Calu3 (cell line): ENCODE data around the gene PLA2G2C. TPM values are rescaled to one million over a fixed set of nuclear protein-coding genes. Genes with fewer than 3 reads are reported as not detected.

Experiments
- BruUV-seq: library from RNA; stranded (reverse); fragments of 400-500 nt; replicated peaks from 2 replicates; lab custom pipeline; 2021; lab: Mats Ljungman, UMichigan
- CTCF ChIA-PET: fragments of 300-600 bp; sonication (Branson Sonifier 250); formaldehyde crosslinking; loops from one replicate; lab custom pipeline; 2022; ENCODE audit warnings: antibody characterized with exemption; lab: Charles Lee
- DNase-seq: peaks from one replicate; pipeline ENCODE4 v3.0.0; 2022
- H3K27ac Mint-ChIP-seq: one replicate; pipeline ENCODE4 v1.8.0; 2022; ENCODE audit warnings: mixed read lengths; ENCODE audit not compliant: unreplicated experiment
- H3K27me3 Mint-ChIP-seq: one replicate; pipeline ENCODE4 v1.8.0; 2022; ENCODE audit warnings: mixed read lengths; ENCODE audit not compliant: unreplicated experiment
- H3K36me3 Mint-ChIP-seq: one replicate; pipeline ENCODE4 v1.8.0; 2022; ENCODE audit warnings: mild to moderate bottlenecking, moderate library complexity, mixed read lengths; ENCODE audit not compliant: insufficient read depth, unreplicated experiment
- H3K4me1 Mint-ChIP-seq: one replicate; pipeline ENCODE4 v1.8.0; 2022; ENCODE audit warnings: mild to moderate bottlenecking, low read depth, mixed read lengths; ENCODE audit not compliant: unreplicated experiment
- H3K4me3 Mint-ChIP-seq: one replicate; pipeline ENCODE4 v1.8.0; 2022; ENCODE audit warnings: mild to moderate bottlenecking, low read depth, moderate library complexity, mixed read lengths; ENCODE audit not compliant: unreplicated experiment
- H3K9me3 Mint-ChIP-seq: one replicate; pipeline ENCODE4 v1.8.0; 2022; ENCODE audit warnings: low read depth, mixed read lengths; ENCODE audit not compliant: unreplicated experiment
- intact Hi-C: fragments of 100-400 bp; cut with micrococcal nuclease; formaldehyde crosslinking; loops from one replicate; pipeline ENCODE4 v1.10.0; 2022; ENCODE audit not compliant: unreplicated experiment
- total RNA-seq: library from RNA; stranded (reverse); gene quantifications from 2 replicates; pipeline ENCODE4 v1.2.3, GENCODE V29; 2022
- TF ChIP-seq, protein P1 (sequence below): fragments of 200-600 bp; IDR thresholded peaks from one replicate; pipeline ENCODE4 v1.8.0; 2022; ENCODE audit warnings: antibody characterized with exemption; ENCODE audit not compliant: unreplicated experiment

Gene PLA2G2C
- total RNA-seq, 1 experiment from 2014 or later: not detected

DNA sequence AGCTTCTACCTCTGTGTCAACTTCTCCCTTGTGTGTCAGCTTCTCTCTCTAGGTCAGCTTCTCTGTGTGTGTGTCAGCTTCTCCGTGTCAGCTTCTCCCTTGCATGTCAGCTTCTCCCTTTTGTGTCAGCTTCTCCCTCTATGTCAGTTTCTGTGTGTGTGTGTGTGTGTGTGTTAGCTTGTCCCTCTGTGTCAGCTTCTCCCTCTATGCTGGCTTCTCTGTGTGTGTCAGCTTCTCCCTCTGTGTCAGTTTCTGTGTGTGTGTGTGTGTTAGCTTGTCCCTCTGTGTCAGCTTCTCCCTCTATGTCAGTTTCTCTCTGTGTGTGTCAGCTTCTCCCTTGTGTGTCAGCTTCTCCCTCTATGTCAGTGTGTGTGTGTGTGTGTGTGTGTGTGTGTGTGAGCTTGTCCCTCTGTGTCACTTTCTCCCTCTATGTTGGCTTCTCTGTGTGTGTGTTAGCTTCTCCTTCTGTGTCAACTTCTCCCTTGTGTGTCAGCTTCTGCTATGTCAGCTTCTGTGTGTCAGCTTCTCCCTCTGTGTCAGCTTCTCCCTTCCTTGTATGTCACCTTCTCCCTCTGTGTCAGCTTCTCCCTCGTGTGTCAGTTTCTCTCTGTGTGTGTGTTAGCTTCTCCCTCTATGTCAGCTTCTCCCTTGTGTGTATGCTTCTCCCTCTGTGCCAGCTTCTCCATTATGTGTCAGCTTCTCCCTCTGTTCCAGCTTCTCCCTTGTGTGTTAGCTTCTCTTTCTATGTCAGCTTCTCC is 6.8 kb downstream of the PLA2G2C start:
- H3K36me3 Mint-ChIP-seq: peaks cover 4% of the 10 kb centered on the region
- no peak overlapping the region for H3K27ac Mint-ChIP-seq
- H3K4me1 Mint-ChIP-seq: no peaks in the 10 kb centered on the region
- BruUV-seq: no TSS peak
- DNase-seq: no peak
- H3K9me3 Mint-ChIP-seq: no peaks in the 10 kb centered on the region
- intact Hi-C loops: no loop called here
- TF ChIP-seq, protein P1, sequence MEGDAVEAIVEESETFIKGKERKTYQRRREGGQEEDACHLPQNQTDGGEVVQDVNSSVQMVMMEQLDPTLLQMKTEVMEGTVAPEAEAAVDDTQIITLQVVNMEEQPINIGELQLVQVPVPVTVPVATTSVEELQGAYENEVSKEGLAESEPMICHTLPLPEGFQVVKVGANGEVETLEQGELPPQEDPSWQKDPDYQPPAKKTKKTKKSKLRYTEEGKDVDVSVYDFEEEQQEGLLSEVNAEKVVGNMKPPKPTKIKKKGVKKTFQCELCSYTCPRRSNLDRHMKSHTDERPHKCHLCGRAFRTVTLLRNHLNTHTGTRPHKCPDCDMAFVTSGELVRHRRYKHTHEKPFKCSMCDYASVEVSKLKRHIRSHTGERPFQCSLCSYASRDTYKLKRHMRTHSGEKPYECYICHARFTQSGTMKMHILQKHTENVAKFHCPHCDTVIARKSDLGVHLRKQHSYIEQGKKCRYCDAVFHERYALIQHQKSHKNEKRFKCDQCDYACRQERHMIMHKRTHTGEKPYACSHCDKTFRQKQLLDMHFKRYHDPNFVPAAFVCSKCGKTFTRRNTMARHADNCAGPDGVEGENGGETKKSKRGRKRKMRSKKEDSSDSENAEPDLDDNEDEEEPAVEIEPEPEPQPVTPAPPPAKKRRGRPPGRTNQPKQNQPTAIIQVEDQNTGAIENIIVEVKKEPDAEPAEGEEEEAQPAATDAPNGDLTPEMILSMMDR: no peak
- CTCF ChIA-PET: interaction anchor here (0.7 to 1.4 kb wide), 3 partner anchors 15 to 26 kb away, joined by 3 read pairs; no protein-coding TSS in a partner anchor
- peaks cover 28% of the 10 kb centered on the region for H3K27me3 Mint-ChIP-seq
- no peak overlapping the region for H3K4me3 Mint-ChIP-seq

DNA sequence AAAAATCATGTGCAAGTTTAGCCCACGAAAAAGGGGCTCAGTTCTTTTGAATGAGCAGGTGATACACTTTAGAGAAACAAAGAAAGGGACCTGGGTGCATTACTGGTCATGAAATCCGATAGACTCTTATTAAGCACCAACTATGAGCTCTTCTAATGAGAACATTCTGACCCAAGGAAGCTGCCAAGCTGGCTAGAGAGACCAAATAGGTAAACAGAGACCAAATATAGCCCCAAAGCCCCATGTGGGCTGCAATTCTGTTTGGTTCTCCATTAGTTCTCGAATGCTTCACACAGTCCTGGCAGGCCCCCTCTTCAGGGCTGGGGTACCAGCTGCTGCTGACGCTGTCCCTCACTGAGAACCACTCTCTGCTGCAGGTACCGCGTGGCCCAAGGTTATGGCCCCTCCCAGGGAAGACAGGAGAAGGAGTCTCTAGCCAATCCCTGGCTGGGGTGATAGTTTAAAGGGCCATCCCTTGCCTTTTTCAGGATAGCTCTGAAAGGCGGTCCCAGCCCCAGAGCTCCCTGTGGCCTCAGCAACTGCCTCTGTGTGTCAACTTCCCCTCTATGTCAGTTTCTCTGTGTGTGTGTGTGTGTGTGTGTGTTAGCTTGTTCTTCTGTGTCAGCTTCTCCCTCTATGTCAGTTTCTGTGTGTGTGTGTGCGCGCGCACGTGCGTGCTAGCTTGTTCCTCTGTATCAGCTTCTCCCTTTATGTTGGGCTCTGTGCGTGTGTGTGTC is 7.5 kb downstream of the PLA2G2C start:
- BruUV-seq: no TSS peak
- Mint-ChIP-seq H3K36me3 (no peaks in the 10 kb centered on the region), H3K4me3 (no peak overlapping the region), H3K4me1 (no peaks in the 10 kb centered on the region), H3K27ac (no peak overlapping the region), H3K27me3 (peaks cover 21% of the 10 kb centered on the region), H3K9me3 (no peaks in the 10 kb centered on the region)
- intact Hi-C loops: no loop called here
- CTCF ChIA-PET: interaction anchor here (0.7 to 1.4 kb wide), 2 partner anchors 15 to 25 kb away, joined by 3 read pairs; no protein-coding TSS in a partner anchor
- TF ChIP-seq, protein P1: no peak
- DNase-seq: no peak

DNA sequence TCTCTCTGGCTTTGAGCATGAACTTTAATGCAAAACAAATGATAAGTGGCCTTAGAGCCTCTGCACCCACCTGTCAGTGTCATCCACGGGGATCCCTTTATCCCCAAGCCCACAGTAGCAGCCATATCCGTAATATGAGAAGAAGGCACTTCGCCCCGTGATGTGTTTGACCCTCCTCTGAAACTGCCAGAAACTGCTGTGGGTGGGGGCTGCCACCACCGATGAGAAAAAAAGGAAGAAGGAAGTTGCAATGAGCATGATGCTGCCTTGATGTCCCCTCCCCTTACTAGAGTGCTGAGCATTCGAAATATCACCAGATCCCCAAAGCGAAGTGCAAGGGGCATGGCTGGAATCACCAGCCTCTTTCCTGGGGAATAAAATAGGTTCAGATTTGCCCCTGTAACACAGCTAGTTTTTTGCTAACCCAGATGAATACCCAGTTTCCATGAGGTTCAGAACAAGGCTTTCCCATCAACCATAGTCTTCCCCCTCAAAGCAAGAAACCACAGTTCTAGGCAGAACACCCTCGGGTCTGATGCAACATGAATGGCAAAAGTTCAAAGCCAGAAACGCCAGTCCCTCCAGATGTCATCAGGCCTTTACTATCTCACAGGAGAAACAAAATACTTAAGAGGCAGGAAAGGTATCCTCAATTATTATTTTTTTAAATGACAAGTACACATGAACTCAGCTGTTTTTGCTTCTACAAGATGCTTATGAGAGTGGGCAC is 11.2 kb downstream of the PLA2G2C start:
- no TSS peak for BruUV-seq
- Mint-ChIP-seq H3K9me3 (no peaks in the 10 kb centered on the region), H3K27ac (no peak overlapping the region), H3K27me3 (peaks cover 16% of the 10 kb centered on the region), H3K4me3 (no peak overlapping the region), H3K36me3 (no peaks in the 10 kb centered on the region), H3K4me1 (no peaks in the 10 kb centered on the region)
- TF ChIP-seq, protein P1: no peak
- DNase-seq: no peak
- CTCF ChIA-PET: no interaction called here
- intact Hi-C loops: no loop called here

DNA sequence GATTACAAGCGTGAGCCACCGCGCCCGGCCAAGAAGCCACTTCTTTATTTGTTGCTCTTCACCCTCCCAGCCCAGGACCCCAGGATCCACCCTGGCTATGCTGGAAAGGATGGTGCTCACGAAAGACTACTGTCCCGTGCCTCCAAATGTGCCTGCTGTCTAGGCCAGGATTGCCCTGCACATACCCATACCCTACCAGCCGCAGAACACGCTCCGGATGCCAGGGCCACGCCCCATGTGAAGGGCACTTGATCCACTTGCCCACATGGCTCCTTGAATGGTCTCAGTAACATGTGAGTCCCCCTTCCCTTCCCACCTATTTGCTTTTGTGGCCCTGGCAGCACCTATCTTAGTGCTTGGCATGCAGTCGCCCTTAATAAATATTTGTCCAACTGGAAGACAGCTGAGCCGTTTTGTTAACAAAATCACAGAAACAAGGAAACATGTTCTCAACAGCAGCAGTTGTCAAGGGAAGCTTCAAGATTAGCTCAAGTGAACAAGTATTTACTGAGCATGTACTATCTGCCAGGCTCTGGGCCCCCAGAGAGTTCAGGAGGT is 14.2 kb downstream of the PLA2G2C start:
- TF ChIP-seq, protein P1: no peak
- BruUV-seq: no TSS peak
- Mint-ChIP-seq H3K9me3 (no peaks in the 10 kb centered on the region), H3K36me3 (no peaks in the 10 kb centered on the region), H3K27ac (no peak overlapping the region), H3K27me3 (peaks cover 10% of the 10 kb centered on the region), H3K4me1 (no peaks in the 10 kb centered on the region), H3K4me3 (no peak overlapping the region)
- CTCF ChIA-PET: no interaction called here
- DNase-seq: no peak
- intact Hi-C loops: no loop called here
